K562 (cell line): Measurements from ENCODE around the gene POLR2J3. TPM values are rescaled to one million over a fixed set of nuclear protein-coding genes. Genes with fewer than 3 reads are reported as not detected.
"Not testable (repeated sequence)": the region's sequence is repeated elsewhere in the genome, so short reads cannot be mapped to it uniquely, and the experiment has no call there.

Experiments used
- ATAC-seq: fragments of 200-7000 bp; cut with Tn5 transposase; 3 replicates; pipeline ENCODE4 v1.9.1; 2020; ENCODE audit warnings: moderate library complexity
- BruUV-seq: library from RNA; stranded (reverse); fragments of 400-500 nt; replicated peaks from 2 replicates; lab custom pipeline; 2021; lab: Mats Ljungman, UMichigan
- CTCF ChIA-PET: fragments of 300-600 bp; formaldehyde crosslinking; extraction: SDS; loops from one replicate; lab custom pipeline; 2021; ENCODE audit warnings: low intra/inter-chr PET ratio; lab: Yijun Ruan, JAX
- POLR2A ChIA-PET: fragments of 300-600, 350-650 bp; sonication (Branson Sonifier 250); formaldehyde crosslinking; extraction: SDS; loops from one replicate; lab custom pipeline; 2021; ENCODE audit warnings: antibody characterized with exemption, inconsistent platforms; lab: Yijun Ruan, JAX
- DNase-seq, 4 experiments: peaks; one replicate each; pipeline versions ENCODE4 v3.0.0 to v3.0.0-alpha.2; 2011 to 2018; ENCODE audit warnings: low spot score in 3 of 4, mixed read lengths in 3 of 4; ENCODE audit errors: extremely low read depth in 1 of 4
- FAIRE-seq: peaks from 2 replicates; lab custom pipeline; 2011; peaks lifted over from hg19 to GRCh38; lab: Jason Lieb, UNC
- H2AFZ ChIP-seq: 2 replicates; pipeline ENCODE4 v1.6.0; 2011; ENCODE audit warnings: low read depth, low read length, control low read depth, inconsistent platforms
- H3K27ac ChIP-seq: fragments of 200-600 bp; 3 replicates; pipeline ENCODE4 v1.8.0; 2011; ENCODE audit warnings: low read depth, mild to moderate bottlenecking, control low read depth, inconsistent platforms, low read length, moderate library complexity, mixed read lengths; ENCODE audit errors: extremely low read depth
- H3K27me3 ChIP-seq, 2 experiments: fragments of 300-600 bp in 1 of 2; 2 replicates in 1 of 2; 3 replicates in 1 of 2; pipeline versions ENCODE4 v1.6.0 to v1.8.0; 2011; ENCODE audit warnings: inconsistent platforms in 2 of 2, low read length in 2 of 2, mild to moderate bottlenecking in 1 of 2, mixed read lengths in 1 of 2, moderate library complexity in 1 of 2; ENCODE audit not compliant: control insufficient read depth in 2 of 2, insufficient read depth in 2 of 2
- H3K36me3 ChIP-seq: fragments of 300-600 bp; 3 replicates; pipeline ENCODE4 v1.8.0; 2011; ENCODE audit warnings: mild to moderate bottlenecking, low read length, inconsistent platforms; ENCODE audit not compliant: control insufficient read depth, insufficient read depth
- H3K4me1 ChIP-seq, 2 experiments: fragments of 200-600 bp in 1 of 2; replicated peaks in 1 of 2; 2 replicates in 1 of 2; 3 replicates in 1 of 2; pipeline versions ENCODE4 v1.5.1 to v1.8.0; 2011; ENCODE audit warnings: inconsistent platforms in 2 of 2, low read length in 2 of 2, mild to moderate bottlenecking in 1 of 2, mixed read lengths in 1 of 2, moderate library complexity in 1 of 2; ENCODE audit not compliant: control insufficient read depth in 2 of 2, insufficient read depth in 2 of 2
- H3K4me2 ChIP-seq: 2 replicates; pipeline ENCODE4 v1.6.1; 2011; ENCODE audit warnings: low read length, control low read depth, inconsistent platforms, mixed read lengths; ENCODE audit not compliant: insufficient read depth
- H3K4me3 ChIP-seq: fragments of 200-600 bp; sonication (generic), shearing (Covaris generic); 2 replicates; pipeline ENCODE4 v1.5.1; 2016; ENCODE audit warnings: control low read depth, inconsistent platforms
- H3K79me2 ChIP-seq: fragments of 200-600 bp; 3 replicates; pipeline ENCODE4 v1.8.0; 2011; ENCODE audit warnings: low read length, inconsistent platforms; ENCODE audit not compliant: control insufficient read depth, insufficient read depth
- H3K9ac ChIP-seq, 2 experiments: 2 replicates each; pipeline versions ENCODE4 v1.6.0 to v1.6.1; 2011; ENCODE audit warnings: low read depth in 2 of 2, low read length in 2 of 2, control low read depth in 1 of 2, inconsistent platforms in 1 of 2, mild to moderate bottlenecking in 1 of 2, mixed read lengths in 1 of 2; ENCODE audit not compliant: insufficient read depth in 1 of 2
- H3K9me1 ChIP-seq: one replicate; pipeline ENCODE4 v1.6.0; 2011; ENCODE audit warnings: inconsistent platforms, mild to moderate bottlenecking, low read length, moderate library complexity; ENCODE audit not compliant: control insufficient read depth, insufficient read depth
- H3K9me3 ChIP-seq: replicated peaks from 2 replicates; pipeline ENCODE4 v1.5.1; 2011; ENCODE audit warnings: low read depth, low read length, inconsistent platforms; ENCODE audit not compliant: control insufficient read depth, insufficient read depth
- H4K20me1 ChIP-seq: replicated peaks from 2 replicates; pipeline ENCODE4 v1.6.1; 2011; ENCODE audit warnings: low read length, inconsistent platforms, mixed read lengths; ENCODE audit not compliant: control insufficient read depth, insufficient read depth
- WGBS: fragments of 100-300 bp; shearing (Covaris generic); methylation state at CpG from one replicate; pipeline ENCODE4 v1.1.6; 2016; ENCODE audit warnings: low coverage, mixed read lengths; ENCODE audit not compliant: insufficient coverage; ENCODE audit errors: missing lambda C conversion rate; 5-methylcytosine and 5-hydroxymethylcytosine counted together
- in situ Hi-C: fragments of 300-500 bp; cut with MboI; formaldehyde crosslinking; loops from 4 replicates; pipeline ENCODE4 v1.15.0; 2018; ENCODE audit warnings: inconsistent platforms, mixed read lengths
- intact Hi-C: fragments of 100-400 bp; cut with micrococcal nuclease; formaldehyde crosslinking; loops from 2 replicates; pipeline ENCODE4 v1.14.2; 2022
- polyA plus RNA-seq, 8 experiments: library from polyadenylated mRNA; depleted of rRNA in 4 of 8; stranded (reverse) in 5 of 8; unstranded in 3 of 8; fragments of >200 nt; fragmentation: Nextera tagmentation in 2 of 8; fragmentation: Illumina TruSeq in 1 of 8; extraction: Ambion mirVana in 2 of 8; extraction: Trizol in 1 of 8; gene quantifications; 2 replicates each; pipeline versions ENCODE4 v1.2.1 to v1.2.3, GENCODE V29; 2011 to 2014; ENCODE audit warnings: inconsistent platforms in 1 of 8, missing spikeins in 1 of 8
- total RNA-seq, 7 experiments: library from RNA; depleted of rRNA in 6 of 7; stranded (reverse); fragments of >200 nt in 6 of 7; fragmentation: Illumina TruSeq in 2 of 7; extraction: Trizol in 2 of 7; gene quantifications; 2 replicates each; pipeline versions ENCODE4 v1.2.1 to v1.2.3, GENCODE V29; 2011 to 2021; ENCODE audit warnings: low replicate concordance in 1 of 7

The POLR2J3 gene
- total and polyA plus RNA-seq, 9 of the 15 experiments (the other 6 are each of a cell fraction or from before 2014, with no cell fraction given): 35.5 to 170 (median 62.9) TPM

DNA sequence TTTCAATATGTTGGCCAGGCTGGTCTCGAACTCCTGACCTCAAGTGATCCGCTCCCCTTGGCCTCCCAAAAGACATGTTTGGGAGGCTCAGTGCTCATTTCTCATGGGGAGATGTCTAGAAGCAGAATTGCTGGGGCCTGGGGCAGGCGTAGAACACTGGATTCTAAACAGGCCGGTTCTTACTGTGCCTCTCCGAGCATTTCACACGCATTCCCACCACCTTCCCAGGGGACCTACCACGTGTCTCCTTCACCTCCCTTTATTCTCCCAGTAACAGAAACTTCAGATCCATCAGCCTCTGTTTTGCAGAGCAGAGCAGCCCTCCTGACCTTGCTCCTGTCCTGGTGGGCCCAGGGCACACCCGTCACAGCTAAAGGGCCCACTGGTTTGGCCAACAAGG is 45.2 kb downstream of the POLR2J3 start:
- H4K20me1 ChIP-seq, H2AFZ ChIP-seq, H3K4me3 ChIP-seq, H3K4me1 ChIP-seq, BruUV-seq, H3K9me3 ChIP-seq, in situ Hi-C loops, H3K79me2 ChIP-seq, H3K4me2 ChIP-seq, H3K9me1 ChIP-seq, DNase-seq, POLR2A ChIA-PET, H3K27ac ChIP-seq, CTCF ChIA-PET, H3K27me3 ChIP-seq, FAIRE-seq, intact Hi-C loops, ATAC-seq, H3K36me3 ChIP-seq, H3K9ac ChIP-seq: not testable (repeated sequence)
- 83% methylated on average over 1 of the region's 8 CpGs for WGBS

DNA sequence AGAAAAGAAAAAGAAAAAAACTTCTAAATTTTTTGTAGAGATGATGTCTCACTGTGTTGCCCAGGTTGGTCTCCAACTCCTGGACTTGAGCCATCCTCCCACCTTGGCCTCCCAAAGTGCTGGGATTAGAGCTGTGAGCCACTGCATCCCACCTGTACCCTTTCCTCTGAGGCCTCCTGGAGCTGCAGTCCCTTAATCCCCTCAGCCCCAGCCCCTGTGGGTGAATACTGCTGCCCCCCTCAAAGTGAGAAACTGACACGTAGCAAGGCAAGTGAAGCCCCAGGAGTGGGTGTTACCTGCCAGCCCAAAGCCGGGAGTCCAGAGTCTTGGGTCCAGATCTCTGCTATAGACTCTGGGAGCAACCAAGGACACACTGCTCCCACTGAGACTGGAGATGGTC is 47.6 kb downstream of the POLR2J3 start:
- POLR2A ChIA-PET, CTCF ChIA-PET, H3K27me3 ChIP-seq, H3K9ac ChIP-seq, H3K9me3 ChIP-seq, FAIRE-seq, H3K36me3 ChIP-seq, DNase-seq, H3K4me1 ChIP-seq, H3K4me2 ChIP-seq, BruUV-seq, H3K9me1 ChIP-seq, H3K79me2 ChIP-seq, H3K27ac ChIP-seq, intact Hi-C loops, ATAC-seq, H3K4me3 ChIP-seq, H2AFZ ChIP-seq, H4K20me1 ChIP-seq: not testable (repeated sequence)
- WGBS: 0% methylated on average over 1 of the region's 2 CpGs
- in situ Hi-C loops: loop anchor here (5.0 kb wide), 1 partner anchor 92 kb away; the partner anchor contains the start of gene RASA4

DNA sequence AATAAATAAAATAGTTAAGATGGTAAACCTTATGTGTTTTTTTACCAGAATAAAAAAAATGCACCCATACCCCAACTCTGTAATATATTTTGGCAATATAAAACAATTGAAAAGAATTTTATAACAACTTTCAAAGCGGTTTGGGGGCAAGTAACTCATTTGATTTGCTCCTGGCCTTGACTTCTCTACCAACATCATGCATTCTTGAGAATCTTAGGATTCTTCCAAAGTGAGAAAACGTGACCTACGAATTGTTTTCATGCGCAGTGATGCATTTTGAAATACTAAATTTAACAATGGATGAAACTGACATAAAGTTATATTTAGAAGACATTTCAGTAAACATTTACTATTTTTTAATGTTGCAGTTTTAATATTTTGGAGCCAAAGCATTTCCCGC is 51.6 kb downstream of the POLR2J3 start:
- BruUV-seq, H3K4me2 ChIP-seq, H3K9ac ChIP-seq, H3K27ac ChIP-seq, H3K9me1 ChIP-seq, H2AFZ ChIP-seq, H3K4me3 ChIP-seq, H3K27me3 ChIP-seq, intact Hi-C loops, H3K4me1 ChIP-seq, ATAC-seq, H3K9me3 ChIP-seq, H4K20me1 ChIP-seq, CTCF ChIA-PET, POLR2A ChIA-PET, H3K79me2 ChIP-seq, DNase-seq, FAIRE-seq, H3K36me3 ChIP-seq: not testable (repeated sequence)
- in situ Hi-C loops: loop anchor here (5.0 kb wide), 1 partner anchor 97 kb away; the partner anchor contains the start of gene RASA4
- WGBS: 40% methylated on average over 4 of the region's 5 CpGs
